Measurements from ENCODE around the gene DMRTB1. TPM values are rescaled to one million over a fixed set of nuclear protein-coding genes. Genes with fewer than 3 reads are reported as not detected.

The DMRTB1 gene
- total RNA-seq, 1 donor from 2014 or later: not detected

DNA sequence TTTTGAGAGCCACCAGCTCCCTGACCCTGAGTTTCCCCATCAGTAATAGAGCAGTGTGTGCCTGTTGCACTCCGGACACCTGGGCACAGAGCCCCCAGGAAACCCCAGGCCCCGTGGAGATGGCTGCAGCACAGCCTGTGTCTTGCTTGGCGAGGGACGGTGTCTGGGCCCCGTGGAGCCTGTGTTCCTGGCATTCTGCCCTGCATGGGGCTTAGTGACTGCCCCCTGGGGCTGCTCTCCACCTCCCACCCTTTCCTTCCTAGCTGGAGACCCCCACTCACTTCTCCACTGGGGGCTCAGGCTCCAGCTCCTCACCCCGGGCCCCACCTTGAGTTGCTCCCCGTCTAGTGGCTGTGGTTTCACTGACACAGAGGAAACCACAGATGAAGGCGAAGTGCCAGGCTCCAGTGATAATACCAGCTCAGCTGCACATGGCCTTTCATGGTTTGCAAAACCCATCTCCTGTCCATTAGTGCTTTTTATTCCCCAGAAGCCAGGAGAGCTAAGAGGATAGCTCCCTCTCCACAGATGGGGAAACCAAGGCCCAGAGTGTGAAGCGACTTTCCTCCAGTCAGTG lies 39.4 kb downstream of the DMRTB1 start:
- no peak for DNase-seq (ENCODE audit: extremely low spot score, unreplicated experiment)
- peaks cover under 1% of the 10 kb centered on the region for H3K4me1 Mint-ChIP-seq (ENCODE audit: unreplicated experiment)
- no peaks in the 10 kb centered on the region for H3K9me3 Mint-ChIP-seq (ENCODE audit: unreplicated experiment)
- no peak for TF ChIP-seq CTCF (IDR thresholded peaks at IDR 0.05)
- H3K4me3 Mint-ChIP-seq (ENCODE audit: unreplicated experiment): no peak overlapping the region
- peaks cover 9% of the 10 kb centered on the region for H3K27me3 Mint-ChIP-seq (ENCODE audit: unreplicated experiment)
- no peak overlapping the region for H3K27ac Mint-ChIP-seq (ENCODE audit: unreplicated experiment)
- no peaks in the 10 kb centered on the region for H3K36me3 Mint-ChIP-seq (ENCODE audit: unreplicated experiment)

GRCh38 chr1:53499257-53500203 lies 40.3 kb downstream of the DMRTB1 start:
- DNase-seq (ENCODE audit: extremely low spot score, unreplicated experiment): no peak
- Mint-ChIP-seq H3K27ac (ENCODE audit: unreplicated experiment) (no peak overlapping the region), H3K36me3 (ENCODE audit: unreplicated experiment) (no peaks in the 10 kb centered on the region)

DNA sequence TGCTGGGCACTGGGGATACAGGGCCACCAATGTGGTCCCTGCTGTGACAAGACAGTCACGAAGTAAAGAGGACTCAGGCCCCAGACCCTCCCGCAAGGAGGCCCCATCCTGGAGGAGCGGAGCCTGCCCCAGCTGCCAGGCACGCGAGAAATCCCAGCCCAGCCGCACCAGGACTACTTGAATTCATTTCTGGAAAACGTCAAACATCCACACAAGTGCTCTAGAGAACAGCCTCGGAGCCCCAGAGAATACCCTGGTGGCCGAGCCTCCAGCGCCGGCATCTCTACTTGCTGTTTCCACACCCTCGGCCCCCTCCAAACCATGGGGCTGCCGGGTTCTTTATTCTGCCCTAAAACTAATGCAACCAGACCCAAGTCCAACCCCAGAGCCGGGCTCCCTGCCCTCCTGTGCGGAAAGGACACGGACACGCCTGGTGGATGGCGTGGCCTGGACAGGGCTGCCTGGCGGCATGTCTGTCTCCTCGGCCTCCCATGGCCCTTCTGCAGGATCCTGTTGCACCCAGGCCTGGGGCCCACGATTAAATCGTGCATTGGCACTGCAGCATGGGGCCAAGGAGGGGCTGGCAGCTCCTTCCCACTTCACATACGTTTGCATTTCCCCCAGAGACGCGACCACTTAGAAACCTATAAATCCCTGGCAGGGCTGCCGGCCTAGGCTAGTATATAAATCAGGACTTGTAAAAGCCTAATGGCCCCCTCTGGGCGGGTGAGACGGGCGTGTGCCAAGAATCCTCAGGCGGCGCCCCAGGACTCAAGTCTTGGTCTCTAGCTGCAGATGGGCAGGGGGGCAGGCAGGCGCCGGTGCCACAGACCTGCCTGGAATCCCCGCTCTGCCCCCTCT lies 41.2 kb downstream of the DMRTB1 start:
- H3K27ac Mint-ChIP-seq (ENCODE audit: unreplicated experiment): no peak overlapping the region
- no peak for TF ChIP-seq CTCF (IDR thresholded peaks at IDR 0.05)
- H3K27me3 Mint-ChIP-seq (ENCODE audit: unreplicated experiment): peaks cover 6% of the 10 kb centered on the region
- no peaks in the 10 kb centered on the region for H3K9me3 Mint-ChIP-seq (ENCODE audit: unreplicated experiment)
- peaks cover 4% of the 10 kb centered on the region for H3K4me1 Mint-ChIP-seq (ENCODE audit: unreplicated experiment)
- DNase-seq (ENCODE audit: extremely low spot score, unreplicated experiment): no peak
- peaks cover 2% of the 10 kb centered on the region for H3K36me3 Mint-ChIP-seq (ENCODE audit: unreplicated experiment)
- H3K4me3 Mint-ChIP-seq (ENCODE audit: unreplicated experiment): no peak overlapping the region

More at GRCh38 chr1:53499257-53500203, 40.3 kb downstream of the DMRTB1 start:
- Mint-ChIP-seq H3K4me3 (ENCODE audit: unreplicated experiment) (no peak overlapping the region), H3K27me3 (ENCODE audit: unreplicated experiment) (peaks cover 9% of the 10 kb centered on the region), H3K9me3 (ENCODE audit: unreplicated experiment) (no peaks in the 10 kb centered on the region), H3K4me1 (ENCODE audit: unreplicated experiment) (peaks cover 4% of the 10 kb centered on the region)
- TF ChIP-seq CTCF (IDR thresholded peaks at IDR 0.05): no peak

DNA sequence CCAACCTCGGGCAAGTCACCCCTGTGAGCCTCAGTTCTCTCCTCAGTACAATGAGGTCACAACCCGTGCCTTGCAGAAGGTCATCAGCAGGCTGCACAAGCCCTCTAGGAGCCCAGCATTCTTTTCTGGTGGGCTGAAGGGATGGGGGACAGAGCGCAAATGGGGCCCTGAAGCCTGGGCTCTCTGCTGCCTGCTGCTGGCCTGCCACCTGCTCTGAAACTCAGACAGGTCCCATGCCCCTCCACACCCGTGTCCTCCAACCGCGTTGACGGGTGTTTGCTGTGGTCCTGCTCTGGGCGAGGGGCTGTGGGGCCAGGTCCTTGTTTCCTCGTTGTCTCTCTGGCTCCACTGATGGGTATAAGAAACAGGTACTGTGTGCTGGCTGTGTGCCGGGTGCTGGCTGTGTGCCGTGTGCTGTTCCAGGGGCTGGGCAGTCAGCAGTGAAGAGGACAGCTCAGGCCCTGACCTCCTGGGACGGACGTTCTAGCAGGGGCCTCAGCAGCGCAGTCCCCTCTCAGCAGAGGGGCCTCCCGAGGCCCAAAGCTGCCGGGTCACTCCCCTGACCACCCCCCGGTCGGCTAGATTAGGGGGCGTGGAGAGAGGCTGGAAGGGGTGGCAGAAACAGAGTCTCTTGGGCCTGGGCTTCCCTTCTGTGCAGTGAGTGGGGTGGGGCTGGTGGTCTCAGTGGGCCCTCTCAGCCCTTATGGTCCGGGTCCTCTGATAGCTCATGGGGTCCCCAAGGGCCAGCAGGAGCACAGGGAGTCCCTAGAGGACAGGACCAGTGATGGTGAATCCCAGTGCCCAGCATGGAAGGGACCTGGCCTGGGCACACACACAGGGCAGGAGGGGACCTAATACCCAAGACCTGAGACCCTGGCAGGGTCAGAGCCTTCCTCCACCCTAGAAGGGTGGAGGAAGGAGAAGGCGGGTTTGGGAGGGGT lies 42.1 kb downstream of the DMRTB1 start:
- no peak overlapping the region for H3K27ac Mint-ChIP-seq (ENCODE audit: unreplicated experiment)
- H3K4me1 Mint-ChIP-seq (ENCODE audit: unreplicated experiment): peaks cover 4% of the 10 kb centered on the region
- H3K9me3 Mint-ChIP-seq (ENCODE audit: unreplicated experiment): no peaks in the 10 kb centered on the region
- TF ChIP-seq CTCF (IDR thresholded peaks at IDR 0.05): no peak
- H3K36me3 Mint-ChIP-seq (ENCODE audit: unreplicated experiment): peaks cover 4% of the 10 kb centered on the region
- no peak for DNase-seq (ENCODE audit: extremely low spot score, unreplicated experiment)
- peaks cover 6% of the 10 kb centered on the region for H3K27me3 Mint-ChIP-seq (ENCODE audit: unreplicated experiment)
- no peak overlapping the region for H3K4me3 Mint-ChIP-seq (ENCODE audit: unreplicated experiment)
